ENCODE data around the gene YOD1. TPM values are rescaled to one million over a fixed set of nuclear protein-coding genes. Genes with fewer than 3 reads are reported as not detected.
A peak's percentile ranks its signal among the peaks of the same experiment; 100 is the strongest.

YOD1 gene
- total RNA-seq, 2 experiments from 2014 or later: 17.9 TPM

- Mint-ChIP-seq H3K9me3 (no peaks in the 10 kb centered on the region), H3K27ac (no peak overlapping the region), H3K27me3 (no peaks in the 10 kb centered on the region), H3K36me3 (ENCODE audit: low read depth) (peaks cover 7% of the 10 kb centered on the region), H3K4me3 (no peak overlapping the region), H3K4me1 (ENCODE audit: low read depth) (peaks cover 29% of the 10 kb centered on the region)
- Histone ChIP-seq H3K36me3 (ENCODE audit: insufficient read depth, low read length) (no peaks in the 10 kb centered on the region), H3K4me3 (ENCODE audit: low read length) (no peak overlapping the region), H3K27ac (ENCODE audit: low read depth in 1 of 2, low read length in 2 of 2) (no peak overlapping the region), H3K9me3 (ENCODE audit: control insufficient read depth in 1 of 2, insufficient read depth in 1 of 2, low read length in 2 of 2) (no peaks in the 10 kb centered on the region), H3K4me1 (ENCODE audit: insufficient read depth, low read length) (peaks cover 16% of the 10 kb centered on the region), H3K27me3 (ENCODE audit: control insufficient read depth in 1 of 2, insufficient read depth in 2 of 2, low read length in 2 of 2) (no peaks in the 10 kb centered on the region)
- no peak for DNase-seq
- no peak for TF ChIP-seq CTCF (IDR thresholded peaks at IDR 0.05)
- POLR2A ChIA-PET: no interaction called here
- CTCF ChIA-PET: interaction anchor here (0.7 kb wide), 1 partner anchor 28 kb away, joined by 3 read pairs; no protein-coding TSS in a partner anchor
- intact Hi-C loops (cut with DNase I, micrococcal nuclease): loop anchor here in 1 of 2 experiments (10.0 kb wide), 1 partner anchor 698 kb away; the partner anchor contains the start of gene CD46
- ATAC-seq (ENCODE audit: poor library complexity): no peak
These were observed 5.7 kb upstream of the YOD1 start for GRCh38 chr1:207056673-207057072.

- no peak for DNase-seq
- ChIA-PET POLR2A (no interaction called here), CTCF (no interaction called here)
- Mint-ChIP-seq H3K4me1 (ENCODE audit: low read depth) (peaks cover 38% of the 10 kb centered on the region), H3K27ac (peak overlapping the region; percentile 56), H3K27me3 (no peaks in the 10 kb centered on the region), H3K4me3 (peak overlapping the region; percentile 98), H3K9me3 (no peaks in the 10 kb centered on the region), H3K36me3 (ENCODE audit: low read depth) (peaks cover 7% of the 10 kb centered on the region)
- intact Hi-C loops (cut with DNase I, micrococcal nuclease): loop anchor here in 1 of 2 experiments (10.0 kb wide), 1 partner anchor 699 kb away; the partner anchor contains the start of gene CD46
- Histone ChIP-seq H3K36me3 (ENCODE audit: insufficient read depth, low read length) (no peaks in the 10 kb centered on the region), H3K4me1 (ENCODE audit: insufficient read depth, low read length) (peaks cover 25% of the 10 kb centered on the region), H3K9me3 (ENCODE audit: control insufficient read depth in 1 of 2, insufficient read depth in 1 of 2, low read length in 2 of 2) (no peaks in the 10 kb centered on the region), H3K27me3 (ENCODE audit: control insufficient read depth in 1 of 2, insufficient read depth in 2 of 2, low read length in 2 of 2) (no peaks in the 10 kb centered on the region), H3K4me3 (ENCODE audit: low read length) (no peak overlapping the region), H3K27ac (ENCODE audit: low read depth in 1 of 2, low read length in 2 of 2) (no peak overlapping the region)
- TF ChIP-seq CTCF (IDR thresholded peaks at IDR 0.05): no peak
- ATAC-seq (ENCODE audit: poor library complexity): no peak
These were observed 4.5 kb upstream of the YOD1 start for GRCh38 chr1:207055386-207056001.

- intact Hi-C loops (cut with DNase I, micrococcal nuclease): loop anchor here (5.0 to 10.0 kb wide), 2 partner anchors 268 to 700 kb away; partner anchors contain the start of genes CD55 (in 2 of the 2) and CD46 (in 1 of the 2)
- H3K36me3 Mint-ChIP-seq (ENCODE audit: low read depth): peaks cover 17% of the 10 kb centered on the region
- DNase-seq (no peak), ATAC-seq (ENCODE audit: poor library complexity) (no peak)
- CTCF ChIA-PET: no interaction called here
- H3K27ac ChIP-seq (ENCODE audit: low read depth in 1 of 2, low read length in 2 of 2): no peak overlapping the region
- H3K9me3 Mint-ChIP-seq: no peaks in the 10 kb centered on the region
- H3K4me1 ChIP-seq (ENCODE audit: insufficient read depth, low read length): peaks cover 27% of the 10 kb centered on the region
- no peak for TF ChIP-seq CTCF (IDR thresholded peaks at IDR 0.05)
- H3K27ac Mint-ChIP-seq: peak overlapping the region; percentile 56
- peaks cover under 1% of the 10 kb centered on the region for H3K36me3 ChIP-seq (ENCODE audit: insufficient read depth, low read length)
- H3K4me3 Mint-ChIP-seq: peak overlapping the region; percentile 98
- POLR2A ChIA-PET: interaction anchor here (0.5 to 1.0 kb wide), 2 partner anchors 17 to 1191 kb away, joined by 3 to 4 read pairs; no protein-coding TSS in a partner anchor
- H3K4me1 Mint-ChIP-seq (ENCODE audit: low read depth): peaks cover 46% of the 10 kb centered on the region
- no peaks in the 10 kb centered on the region for H3K27me3 ChIP-seq (ENCODE audit: control insufficient read depth in 1 of 2, insufficient read depth in 2 of 2, low read length in 2 of 2)
- H3K9me3 ChIP-seq (ENCODE audit: control insufficient read depth in 1 of 2, insufficient read depth in 1 of 2, low read length in 2 of 2): no peaks in the 10 kb centered on the region
- no peaks in the 10 kb centered on the region for H3K27me3 Mint-ChIP-seq
- H3K4me3 ChIP-seq (ENCODE audit: low read length): no peak overlapping the region
These were observed 3.5 kb upstream of the YOD1 start for GRCh38 chr1:207054491-207054890.

Data from CD4-positive, alpha-beta T cell (primary cell).